ENCODE data around the gene C4orf50.
"Not testable (repeated sequence)": the region's sequence is repeated elsewhere in the genome, so short reads cannot be mapped to it uniquely, and the experiment has no call there.

Gene C4orf50

DNA sequence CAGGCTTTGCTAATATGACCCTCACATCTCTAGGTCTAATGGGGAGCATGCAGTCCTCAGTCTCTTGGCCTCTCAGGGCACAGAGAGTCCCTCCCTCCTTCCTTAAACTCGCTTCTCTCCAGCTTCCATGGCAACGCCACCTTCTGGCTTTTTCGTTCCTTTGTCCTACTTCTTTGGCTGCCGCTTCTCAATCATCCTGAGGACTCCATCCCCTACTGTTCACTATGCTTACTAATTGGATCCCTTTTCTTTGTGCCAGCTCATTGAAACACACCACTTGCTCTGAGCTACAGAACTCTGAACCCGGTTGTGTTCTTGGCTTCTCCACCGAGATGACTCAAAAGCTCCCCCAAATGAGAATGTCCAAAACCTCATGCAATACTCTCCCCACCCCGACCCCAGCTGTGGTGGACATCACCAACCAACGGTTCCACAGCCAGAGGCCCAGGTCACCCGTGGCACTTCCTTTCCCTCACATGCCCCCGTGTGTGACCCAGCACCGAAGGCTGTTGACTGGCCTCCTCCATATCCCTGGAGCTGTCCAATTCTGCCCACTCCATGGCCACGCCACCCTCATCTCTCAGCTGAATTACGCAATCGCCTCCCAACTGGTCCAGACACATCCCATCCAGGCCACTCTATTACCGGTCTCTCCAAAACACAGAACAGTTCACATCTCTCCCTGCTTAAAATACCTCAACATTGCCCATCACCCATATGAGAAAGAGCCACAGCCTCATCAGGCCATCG is 160.0 kb downstream of the C4orf50 start:
- DNase-seq (ENCODE audit: low spot score), result peak; percentile 14

- DNase-seq (ENCODE audit: low spot score), result no peak
Observed at GRCh38 chr4:5857199-5857598, 161.0 kb downstream of the C4orf50 start.

GRCh38 chr4:5856362-5856761 is 161.9 kb downstream of the C4orf50 start:
- not testable (repeated sequence) for DNase-seq (ENCODE audit: low spot score)

GRCh38 chr4:5854929-5855328 is 163.3 kb downstream of the C4orf50 start:
- no peak for DNase-seq (ENCODE audit: low spot score)

- no peak for DNase-seq (ENCODE audit: low spot score)
Observed at GRCh38 chr4:5852523-5853202, 165.6 kb downstream of the C4orf50 start.

- DNase-seq (ENCODE audit: low spot score), result no peak
Observed at GRCh38 chr4:5851637-5852301, 166.5 kb downstream of the C4orf50 start.
